Uterus (tissue), 2 donors: Measurements from ENCODE around the gene DEPDC1.

ENCODE experiments used
- POLR2A ChIP-seq, 2 donors: fragments of 450-650 bp; IDR thresholded peaks; one replicate each; pipeline ENCODE4 v1.6.1; 2016; ENCODE audit warnings: antibody characterized with exemption in 2 of 2, mild to moderate bottlenecking in 1 of 2, moderate library complexity in 1 of 2
- TF ChIP-seq, protein P1 (sequence below), 4 experiments: fragments of 200-600 bp in 2 of 4; fragments of 450-650 bp in 2 of 4; sonication (generic) in 2 of 4; IDR thresholded peaks; one replicate each; pipeline ENCODE4 v1.5.1; 2016 to 2019; ENCODE audit warnings: antibody characterized with exemption in 4 of 4, mild to moderate bottlenecking in 2 of 4, moderate library complexity in 1 of 4

DNA sequence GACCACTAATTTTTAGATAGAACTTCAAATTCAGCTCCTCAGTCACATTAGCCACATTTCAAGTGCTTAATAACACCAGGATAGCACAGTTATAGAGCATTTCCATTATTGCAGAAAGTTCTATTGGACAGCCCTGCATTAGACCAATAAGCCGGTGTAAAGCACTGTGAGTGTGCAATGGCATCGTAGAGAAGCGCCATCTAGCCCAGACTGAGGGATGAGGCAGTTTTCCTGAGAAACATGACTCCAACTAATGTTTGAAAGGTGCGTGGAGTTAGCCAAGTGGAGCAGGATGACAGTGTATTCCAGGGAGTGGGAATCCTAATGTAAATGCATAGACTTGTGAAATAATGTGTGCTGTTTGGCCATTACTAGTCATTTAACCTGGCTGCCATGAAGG is 54.9 kb downstream of the DEPDC1 start:
- TF ChIP-seq, protein P1, sequence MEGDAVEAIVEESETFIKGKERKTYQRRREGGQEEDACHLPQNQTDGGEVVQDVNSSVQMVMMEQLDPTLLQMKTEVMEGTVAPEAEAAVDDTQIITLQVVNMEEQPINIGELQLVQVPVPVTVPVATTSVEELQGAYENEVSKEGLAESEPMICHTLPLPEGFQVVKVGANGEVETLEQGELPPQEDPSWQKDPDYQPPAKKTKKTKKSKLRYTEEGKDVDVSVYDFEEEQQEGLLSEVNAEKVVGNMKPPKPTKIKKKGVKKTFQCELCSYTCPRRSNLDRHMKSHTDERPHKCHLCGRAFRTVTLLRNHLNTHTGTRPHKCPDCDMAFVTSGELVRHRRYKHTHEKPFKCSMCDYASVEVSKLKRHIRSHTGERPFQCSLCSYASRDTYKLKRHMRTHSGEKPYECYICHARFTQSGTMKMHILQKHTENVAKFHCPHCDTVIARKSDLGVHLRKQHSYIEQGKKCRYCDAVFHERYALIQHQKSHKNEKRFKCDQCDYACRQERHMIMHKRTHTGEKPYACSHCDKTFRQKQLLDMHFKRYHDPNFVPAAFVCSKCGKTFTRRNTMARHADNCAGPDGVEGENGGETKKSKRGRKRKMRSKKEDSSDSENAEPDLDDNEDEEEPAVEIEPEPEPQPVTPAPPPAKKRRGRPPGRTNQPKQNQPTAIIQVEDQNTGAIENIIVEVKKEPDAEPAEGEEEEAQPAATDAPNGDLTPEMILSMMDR (IDR thresholded peaks at IDR 0.05): no peak
- TF ChIP-seq POLR2A (IDR thresholded peaks at IDR 0.05): no peak
